ENCODE data around the gene RFX2.
A peak's percentile ranks its signal among the peaks of the same experiment; 100 is the strongest.

RFX2 gene

GRCh38 chr19:6103217-6103644, 7.1 kb downstream of the RFX2 start:
- no peak for DNase-seq

- DNase-seq, result no peak
These were observed 8.3 kb downstream of the RFX2 start for GRCh38 chr19:6101991-6102390.

GRCh38 chr19:6101291-6101825, 8.9 kb downstream of the RFX2 start:
- no peak for DNase-seq

GRCh38 chr19:6100284-6100915, 9.9 kb downstream of the RFX2 start:
- no peak for DNase-seq

GRCh38 chr19:6099599-6099998, 10.7 kb downstream of the RFX2 start:
- DNase-seq, result no peak

GRCh38 chr19:6099033-6099432, 11.3 kb downstream of the RFX2 start:
- no peak for DNase-seq

GRCh38 chr19:6098574-6098973, 11.7 kb downstream of the RFX2 start:
- no peak for DNase-seq

GRCh38 chr19:6097911-6098310, 12.4 kb downstream of the RFX2 start:
- DNase-seq, result no peak

GRCh38 chr19:6095760-6096159, 14.5 kb downstream of the RFX2 start:
- no peak for DNase-seq

GRCh38 chr19:6092329-6093286, 17.7 kb downstream of the RFX2 start:
- peak; percentile 79 for DNase-seq

- no peak for DNase-seq
These were observed 18.5 kb downstream of the RFX2 start for GRCh38 chr19:6091771-6092291.

- no peak for DNase-seq
These were observed 19.7 kb downstream of the RFX2 start for GRCh38 chr19:6090634-6091033.

- DNase-seq, result no peak
These were observed 21.7 kb downstream of the RFX2 start for GRCh38 chr19:6088602-6089049.

- DNase-seq, result peak; percentile 13
These were observed 23.2 kb downstream of the RFX2 start for GRCh38 chr19:6087074-6087571.

- no peak for DNase-seq
These were observed 24.1 kb downstream of the RFX2 start for GRCh38 chr19:6086068-6086788.

- no peak for DNase-seq
These were observed 25.5 kb downstream of the RFX2 start for GRCh38 chr19:6084821-6085220.

- DNase-seq, result no peak
These were observed 31.2 kb downstream of the RFX2 start for GRCh38 chr19:6079107-6079506.

GRCh38 chr19:6078068-6078467, 32.2 kb downstream of the RFX2 start:
- DNase-seq, result no peak

GRCh38 chr19:6076675-6077463, 33.4 kb downstream of the RFX2 start:
- no peak for DNase-seq

- no peak for DNase-seq
These were observed 34.0 kb downstream of the RFX2 start for GRCh38 chr19:6076291-6076665.

- DNase-seq, result no peak
These were observed 35.4 kb downstream of the RFX2 start for GRCh38 chr19:6074709-6075403.
